PC-9 (cell line): Measurements from ENCODE around the gene ZC3H12A.

ENCODE experiments used
- EZH2 ChIP-seq: fragments of 200-600 bp; sonication (generic); IDR thresholded peaks from 2 replicates; pipeline ENCODE4 v1.8.0; 2017; ENCODE audit warnings: antibody characterized with exemption, low read depth
- TF ChIP-seq, protein P1 (sequence below): fragments of 200-600 bp; sonication (generic); conservative IDR thresholded peaks from 2 replicates; pipeline ENCODE4 v1.6.1; 2017; ENCODE audit warnings: mixed run types, antibody characterized with exemption, mild to moderate bottlenecking, moderate library complexity

DNA sequence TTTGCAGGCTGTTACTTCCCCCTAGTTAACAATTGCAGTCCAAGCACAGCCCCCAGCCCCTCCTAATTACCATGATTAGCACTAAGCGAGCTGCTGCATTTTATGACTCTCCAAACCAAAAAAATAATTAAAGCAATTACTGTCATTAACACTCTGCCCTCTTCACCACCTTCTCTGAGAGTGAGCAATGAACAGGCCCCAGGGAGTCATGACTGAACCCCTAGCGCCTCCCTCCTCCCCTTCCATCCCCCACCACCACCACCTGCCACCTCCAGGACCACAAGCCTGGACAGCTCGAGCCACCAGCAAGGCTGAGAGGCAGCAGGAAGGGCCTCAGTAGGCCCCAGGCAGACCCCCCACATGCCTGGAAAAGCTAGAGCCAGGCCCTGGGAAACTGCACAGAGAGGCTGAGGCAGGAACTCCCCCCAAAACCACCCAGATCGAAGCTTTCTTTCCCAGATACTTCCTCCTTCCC, 35.5 kb upstream of the ZC3H12A start:
- TF ChIP-seq, protein P1, sequence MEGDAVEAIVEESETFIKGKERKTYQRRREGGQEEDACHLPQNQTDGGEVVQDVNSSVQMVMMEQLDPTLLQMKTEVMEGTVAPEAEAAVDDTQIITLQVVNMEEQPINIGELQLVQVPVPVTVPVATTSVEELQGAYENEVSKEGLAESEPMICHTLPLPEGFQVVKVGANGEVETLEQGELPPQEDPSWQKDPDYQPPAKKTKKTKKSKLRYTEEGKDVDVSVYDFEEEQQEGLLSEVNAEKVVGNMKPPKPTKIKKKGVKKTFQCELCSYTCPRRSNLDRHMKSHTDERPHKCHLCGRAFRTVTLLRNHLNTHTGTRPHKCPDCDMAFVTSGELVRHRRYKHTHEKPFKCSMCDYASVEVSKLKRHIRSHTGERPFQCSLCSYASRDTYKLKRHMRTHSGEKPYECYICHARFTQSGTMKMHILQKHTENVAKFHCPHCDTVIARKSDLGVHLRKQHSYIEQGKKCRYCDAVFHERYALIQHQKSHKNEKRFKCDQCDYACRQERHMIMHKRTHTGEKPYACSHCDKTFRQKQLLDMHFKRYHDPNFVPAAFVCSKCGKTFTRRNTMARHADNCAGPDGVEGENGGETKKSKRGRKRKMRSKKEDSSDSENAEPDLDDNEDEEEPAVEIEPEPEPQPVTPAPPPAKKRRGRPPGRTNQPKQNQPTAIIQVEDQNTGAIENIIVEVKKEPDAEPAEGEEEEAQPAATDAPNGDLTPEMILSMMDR: no peak
- TF ChIP-seq EZH2: no peak
